SK-N-SH (cell line): Measurements from ENCODE around the gene IDH3G.
"Not testable (repeated sequence)": the region's sequence is repeated elsewhere in the genome, so short reads cannot be mapped to it uniquely, and the experiment has no call there.

Source experiments
- CTCF ChIP-seq: fragments of 200-600 bp; sonication (generic); IDR thresholded peaks from 2 replicates; pipeline ENCODE4 v1.6.1; 2017; ENCODE audit warnings: antibody characterized with exemption, mild to moderate bottlenecking, moderate library complexity
- EZH2phosphoT487 ChIP-seq: fragments of 200-600 bp; sonication (generic); IDR thresholded peaks from 2 replicates; pipeline ENCODE4 v1.6.1; 2017; ENCODE audit warnings: low read depth, mixed run types, mild to moderate bottlenecking, antibody characterized with exemption, moderate library complexity, borderline replicate concordance
- SMC3 ChIP-seq: IDR thresholded peaks from 2 replicates; pipeline ENCODE4 v1.6.1; 2012; ENCODE audit warnings: low read depth, low read length, improper control_type of control experiment
- TCF12 ChIP-seq: IDR thresholded peaks from 2 replicates; pipeline ENCODE4 v1.4.0; 2012

- not testable (repeated sequence) for TF ChIP-seq EZH2phosphoT487, CTCF, SMC3, TCF12
Measured at GRCh38 chrX:153742111-153742510, 52.1 kb downstream of the IDH3G start.
